GM12892 (cell line): ENCODE measurements around the gene KRTDAP.

Source experiments
- POLR2A ChIP-seq: IDR thresholded peaks from 2 replicates; pipeline ENCODE4 v1.6.1; 2011; ENCODE audit warnings: low read depth, low read length, control low read depth
- POLR2AphosphoS5 ChIP-seq: IDR thresholded peaks from 2 replicates; pipeline ENCODE4 v1.6.1; 2011; ENCODE audit warnings: low read depth, low read length, control low read depth

DNA sequence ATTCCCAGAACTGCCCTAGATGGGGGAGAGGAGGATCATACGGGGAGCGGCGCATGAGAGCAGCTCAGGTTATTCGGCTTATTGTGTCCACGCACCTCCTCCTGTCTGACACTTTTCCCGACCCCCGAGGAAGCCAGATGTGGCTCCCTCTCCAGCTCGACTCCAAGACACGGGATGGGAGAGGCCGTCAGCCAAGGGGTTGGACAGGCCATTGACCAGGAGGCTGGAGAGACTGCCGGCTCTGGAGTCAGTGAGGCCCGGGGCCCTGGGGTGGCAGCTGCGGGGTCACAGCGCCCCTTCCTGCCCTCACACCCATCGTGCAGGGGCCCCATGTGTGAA lies 20.3 kb upstream of the KRTDAP start:
- TF ChIP-seq POLR2AphosphoS5 (no peak), POLR2A (no peak)
